ENCODE data around the gene CALML3. TPM values are rescaled to one million over a fixed set of nuclear protein-coding genes. Genes with fewer than 3 reads are reported as not detected.

CALML3 gene
- total and polyA plus RNA-seq, 2 of the 8 experiments (the other 6 are each of a cell fraction or from before 2014, with no cell fraction given): not detected

- Histone ChIP-seq H3K23ac (ENCODE audit: insufficient read length) (no peak overlapping the region), H3K4me1 (replicated peaks in 1 of 4; ENCODE audit: control insufficient read depth in 3 of 4, insufficient read depth in 4 of 4, low read length in 3 of 4) (peaks cover 0 to 3% (median 0%) of the 10 kb centered on the region in 4 experiments; a peak in 1 of 7 replicates), H2BK12ac (ENCODE audit: low read depth, low read length) (peak overlapping the region; percentile 75; the same call in 1 of the 2 replicates), H2BK15ac (ENCODE audit: low read length) (no peak overlapping the region), H3K79me1 (ENCODE audit: low read depth, low read length) (no peaks in the 10 kb centered on the region), H4K5ac (ENCODE audit: insufficient read length, low read depth, low read length) (no peak overlapping the region), H2BK20ac (ENCODE audit: low read length) (no peak overlapping the region), H4K8ac (ENCODE audit: extremely low read depth, insufficient read depth, low read length) (no peak overlapping the region), H4K20me1 (replicated peaks in 1 of 2; ENCODE audit: control insufficient read depth in 1 of 2, insufficient read depth in 2 of 2, low read length in 2 of 2) (peaks cover 0 to 3% of the 10 kb centered on the region in 2 experiments), H3K23me2 (ENCODE audit: low read depth, low read length) (peaks cover 12% of the 10 kb centered on the region; the same call in 1 of the 2 replicates), H3K18ac (ENCODE audit: extremely low read depth, low read length) (no peak overlapping the region), H3K79me2 (ENCODE audit: control insufficient read depth in 1 of 2, insufficient read depth in 2 of 2, low read length in 2 of 2) (no peaks in the 10 kb centered on the region), H2BK5ac (ENCODE audit: low read depth, low read length) (no peak overlapping the region), H3K4ac (replicated peaks; ENCODE audit: insufficient read length, low read depth, low read length) (no peak overlapping the region), H3K9ac (replicated peaks in 1 of 4; ENCODE audit: extremely low read depth in 1 of 4, low read depth in 3 of 4, low read length in 3 of 4) (no peak overlapping the region), H3K36me3 (ENCODE audit: control insufficient read depth in 2 of 4, insufficient read depth in 4 of 4, low read length in 3 of 4) (no peaks in the 10 kb centered on the region), H2AFZ (ENCODE audit: low read length) (no peak overlapping the region), H2BK120ac (replicated peaks; ENCODE audit: low read depth, low read length) (no peak overlapping the region), H3K14ac (ENCODE audit: insufficient read length) (no peak overlapping the region), H3K9me3 (ENCODE audit: insufficient read depth in 2 of 2, low read depth in 1 of 2, low read length in 1 of 2) (no peaks in the 10 kb centered on the region), H3K27ac (ENCODE audit: low read depth, low read length) (no peak overlapping the region), H3K4me3 (ENCODE audit: extremely low read depth in 1 of 4, insufficient read depth in 2 of 4, low read depth in 3 of 4, low read length in 4 of 4) (no peak overlapping the region), H3K56ac (replicated peaks; ENCODE audit: insufficient read length, low read depth, low read length) (no peak overlapping the region), H4K91ac (replicated peaks; ENCODE audit: insufficient read length, low read length) (peak overlapping the region; percentile 85), H2AK5ac (ENCODE audit: low read depth, low read length) (no peak overlapping the region), H3K4me2 (ENCODE audit: insufficient read depth in 1 of 2, low read depth in 2 of 2, low read length in 2 of 2) (no peak overlapping the region), H3K27me3 (replicated peaks in 1 of 4; ENCODE audit: control insufficient read depth in 3 of 4, extremely low read depth in 1 of 4, insufficient read depth in 3 of 4, low read length in 3 of 4) (no peaks in the 10 kb centered on the region)
- WGBS, 2 experiments (ENCODE audit: extremely low coverage in 1 of 2, insufficient coverage in 1 of 2, insufficient read length in 1 of 2, insufficient replicate concordance in 2 of 2, low coverage in 1 of 2, low lambda C conversion rate in 2 of 2, missing lambda C conversion rate in 1 of 2): 94% methylated on average over 57 of the region's 61 CpGs; no CpG with 5 or more reads in 1 of the 2 experiments
- CTCF ChIA-PET (ENCODE audit: partially characterized antibody): interaction anchor here (0.8 to 4.7 kb wide), 9 partner anchors 10 to 130 kb away, joined by 3 to 28 read pairs (median 4); no protein-coding TSS in a partner anchor
- POLR2A ChIA-PET (ENCODE audit: partially characterized antibody): interaction anchor here (0.8 to 2.4 kb wide), 3 partner anchors 11 to 53 kb away, joined by 3 to 5 read pairs (median 3); no protein-coding TSS in a partner anchor
- FAIRE-seq (no peak), DNase-seq (ENCODE audit: low read depth in 1 of 2, low spot score in 2 of 2) (no peak)
- no peak for TF ChIP-seq CREB1 (IDR thresholded peaks at IDR 0.05)
- no peak for TF ChIP-seq CHD2 (IDR thresholded peaks at IDR 0.05; ENCODE audit: low read length)
- TF ChIP-seq PHF8 (conservative IDR thresholded peaks at IDR 0.05; ENCODE audit: low read depth, low read length): no peak
These were observed 25.8 kb upstream of the CALML3 start for GRCh38 chr10:5498791-5499492.

Measured in H1 (cell line).